Endothelial cell of umbilical vein (primary cell): ENCODE measurements around the gene PSMG2. TPM values are rescaled to one million over a fixed set of nuclear protein-coding genes. Genes with fewer than 3 reads are reported as not detected.

Experiments used
- BruUV-seq: library from RNA; stranded (reverse); fragments of 400-500 nt; replicated peaks from 2 replicates; lab custom pipeline; 2021; lab: Mats Ljungman, UMichigan
- CTCF ChIA-PET: fragments of 300-600, 350-600 bp; sonication (Branson Sonifier 250); formaldehyde crosslinking; loops from one replicate; lab custom pipeline; 2021; ENCODE audit warnings: antibody characterized with exemption, inconsistent platforms; lab: Charles Lee
- POLR2A ChIA-PET: fragments of 300-600, 350-600 bp; sonication (Branson Sonifier 250); formaldehyde crosslinking; loops from one replicate; lab custom pipeline; 2021; ENCODE audit warnings: antibody characterized with exemption, inconsistent platforms; lab: Charles Lee
- DNase-seq: peaks from one replicate; pipeline ENCODE4 v3.0.0-alpha.2; 2011; ENCODE audit warnings: low read depth, low spot score
- FAIRE-seq: peaks from 2 replicates; lab custom pipeline; 2011; peaks lifted over from hg19 to GRCh38; lab: Jason Lieb, UNC
- H2AFZ ChIP-seq: 2 replicates; pipeline ENCODE4 v1.6.0; 2012; ENCODE audit warnings: low read depth, low read length, control low read depth, inconsistent platforms
- H3K27ac ChIP-seq: 2 replicates; pipeline ENCODE4 v1.5.1; 2011; ENCODE audit warnings: low read depth, mild to moderate bottlenecking, control low read depth, low read length, moderate library complexity; ENCODE audit not compliant: insufficient read depth
- H3K27me3 ChIP-seq, 2 experiments: 2 replicates each; pipeline versions ENCODE4 v1.6.0 to v1.6.1; 2011; ENCODE audit warnings: low read length in 2 of 2, mixed read lengths in 1 of 2; ENCODE audit not compliant: control insufficient read depth in 2 of 2, insufficient read depth in 2 of 2
- H3K36me3 ChIP-seq, 2 experiments: 2 replicates in 1 of 2; 3 replicates in 1 of 2; pipeline ENCODE4 v1.5.1; 2011; ENCODE audit warnings: low read length in 2 of 2, mild to moderate bottlenecking in 1 of 2, moderate library complexity in 1 of 2; ENCODE audit not compliant: control insufficient read depth in 2 of 2, insufficient read depth in 2 of 2; ENCODE audit errors: extremely low read depth in 1 of 2
- H3K4me1 ChIP-seq: 3 replicates; pipeline ENCODE4 v1.5.1; 2011; ENCODE audit warnings: mild to moderate bottlenecking, low read length; ENCODE audit not compliant: control insufficient read depth, insufficient read depth; ENCODE audit errors: extremely low read depth
- H3K4me2 ChIP-seq: 2 replicates; pipeline ENCODE4 v1.6.1; 2011; ENCODE audit warnings: low read length, control low read depth, mixed read lengths; ENCODE audit not compliant: insufficient read depth
- H3K4me3 ChIP-seq, 3 experiments: fragments of 200-600 bp in 1 of 3; sonication (generic), shearing (Covaris generic) in 1 of 3; replicated peaks in 1 of 3; 2 replicates each; pipeline ENCODE4 v1.5.1; 2011 to 2016; ENCODE audit warnings: control low read depth in 3 of 3, low read length in 3 of 3, mild to moderate bottlenecking in 2 of 3, inconsistent platforms in 1 of 3, low read depth in 1 of 3, moderate library complexity in 1 of 3; ENCODE audit not compliant: insufficient read depth in 1 of 3
- H3K79me2 ChIP-seq: 2 replicates; pipeline ENCODE4 v1.6.0; 2012; ENCODE audit warnings: low read length, inconsistent platforms; ENCODE audit not compliant: control insufficient read depth, insufficient read depth
- H3K9ac ChIP-seq: replicated peaks from 2 replicates; pipeline ENCODE3; 2011; ENCODE audit warnings: low read length, control low read depth; ENCODE audit not compliant: insufficient read depth; ENCODE audit errors: extremely low read depth
- H3K9me1 ChIP-seq: replicated peaks from 3 replicates; pipeline ENCODE4 v1.6.0; 2011; ENCODE audit warnings: mild to moderate bottlenecking, low read length; ENCODE audit not compliant: control insufficient read depth, insufficient read depth; ENCODE audit errors: extremely low read depth
- H3K9me3 ChIP-seq: replicated peaks from 2 replicates; pipeline ENCODE4 v1.5.1; 2012; ENCODE audit warnings: low read length, inconsistent platforms; ENCODE audit not compliant: control insufficient read depth, insufficient read depth
- H4K20me1 ChIP-seq: replicated peaks from 2 replicates; pipeline ENCODE3; 2011; ENCODE audit warnings: mild to moderate bottlenecking, low read length; ENCODE audit not compliant: control insufficient read depth, insufficient read depth; ENCODE audit errors: extremely low read depth
- CTCF ChIP-seq, 2 donors: IDR thresholded peaks; 1 replicate in 1 of 2; 2 replicates in 1 of 2; pipeline ENCODE4 v1.5.1; 2011; ENCODE audit warnings: low read length in 2 of 2, mild to moderate bottlenecking in 2 of 2, moderate library complexity in 2 of 2, control low read depth in 1 of 2, inconsistent platforms in 1 of 2, low read depth in 1 of 2; ENCODE audit not compliant: insufficient read depth in 1 of 2; ENCODE audit errors: extremely low read depth in 1 of 2
- EZH2 ChIP-seq: IDR thresholded peaks from 2 replicates; pipeline ENCODE4 v1.6.1; 2012; ENCODE audit warnings: borderline replicate concordance, low read depth, mild to moderate bottlenecking, moderate library complexity, low read length, inconsistent platforms; ENCODE audit not compliant: severe bottlenecking
- FOS ChIP-seq: IDR thresholded peaks from 2 replicates; pipeline ENCODE4 v1.6.1; 2011; ENCODE audit warnings: mild to moderate bottlenecking, low read length, moderate library complexity, borderline replicate concordance; ENCODE audit not compliant: insufficient read depth
- GATA2 ChIP-seq: IDR thresholded peaks from 2 replicates; pipeline ENCODE4 v1.7.0; 2011; ENCODE audit warnings: low read depth, mild to moderate bottlenecking, moderate library complexity, mixed read lengths, low read length; ENCODE audit not compliant: insufficient read length, insufficient read depth
- JUN ChIP-seq: IDR thresholded peaks from 2 replicates; pipeline ENCODE4 v1.6.1; 2011; ENCODE audit warnings: borderline replicate concordance, low read depth; ENCODE audit not compliant: insufficient read length, insufficient read depth
- MAX ChIP-seq: IDR thresholded peaks from 2 replicates; pipeline ENCODE4 v1.6.1; 2011; ENCODE audit not compliant: insufficient read depth, insufficient read length
- MYC ChIP-seq: IDR thresholded peaks from one replicate; pipeline ENCODE4 v1.6.1; 2011; ENCODE audit warnings: mild to moderate bottlenecking, low read depth, low read length
- POLR2A ChIP-seq: IDR thresholded peaks from 2 replicates; pipeline ENCODE4 v1.6.1; 2012; ENCODE audit warnings: low read depth, mild to moderate bottlenecking, control low read depth, low read length
- POLR2AphosphoS5 ChIP-seq: IDR thresholded peaks from 2 replicates; pipeline ENCODE4 v1.6.1; 2012; ENCODE audit warnings: low read depth, mild to moderate bottlenecking, control low read depth, low read length, moderate library complexity; ENCODE audit not compliant: insufficient read depth
- dilution Hi-C: fragments of 300-500 bp; cut with MboI; formaldehyde crosslinking; loops from one replicate; pipeline ENCODE4 v1.15.0; 2019; ENCODE audit warnings: low sequenced_read_pairs; ENCODE audit not compliant: extremely low pct_ligation_motif_present
- intact Hi-C: fragments of 100-400 bp; cut with micrococcal nuclease; formaldehyde crosslinking; loops from one replicate; pipeline ENCODE4 v1.10.0; 2022
- polyA plus RNA-seq, 4 experiments: library from polyadenylated mRNA; depleted of rRNA in 3 of 4; stranded (reverse) in 3 of 4; unstranded in 1 of 4; fragments of >200 nt; gene quantifications; 2 replicates each; pipeline versions ENCODE4 v1.2.1 to v1.2.3, GENCODE V29; 2011 to 2012; ENCODE audit warnings: missing spikeins in 1 of 4
- total RNA-seq: library from RNA; stranded (reverse); gene quantifications from 2 replicates; pipeline ENCODE4 v1.2.3, GENCODE V29; 2021

Gene PSMG2
- total and polyA plus RNA-seq, 2 donors (not counting 3 experiments of a cell fraction or from before 2014, with no cell fraction given) = 42.0 to 71.0 TPM

- dilution Hi-C loops = no loop called here
- TF ChIP-seq JUN = no peak
- no peak for TF ChIP-seq MAX
- TF ChIP-seq MYC = no peak
- TF ChIP-seq POLR2A = no peak
- TF ChIP-seq POLR2AphosphoS5 = no peak
- TF ChIP-seq EZH2 = no peak
- TF ChIP-seq GATA2 = no peak
- no peak for TF ChIP-seq CTCF (IDR thresholded peaks at IDR 0.05; ENCODE audit: extremely low read depth in 1 of 2, insufficient read depth in 1 of 2, low read depth in 1 of 2, low read length in 2 of 2)
- TF ChIP-seq FOS = no peak
- H4K20me1 ChIP-seq = no peaks in the 10 kb centered on the region
These were observed 23.5 kb downstream of the PSMG2 start for GRCh38 chr18:12726331-12726730.

More at GRCh38 chr18:12726331-12726730, 23.5 kb downstream of the PSMG2 start:
- peaks cover 7 to 8% of the 10 kb centered on the region in 2 experiments for H3K36me3 ChIP-seq
- BruUV-seq = no TSS peak
- no peaks in the 10 kb centered on the region for H3K27me3 ChIP-seq
- ChIA-PET CTCF (interaction anchor here (0.9 to 7.9 kb wide), 12 partner anchors 13 to 433 kb away, joined by 3 to 124 read pairs (median 4); partner anchors contain the start of gene PTPN2), POLR2A (no interaction called here)
- H3K4me3 ChIP-seq = no peak overlapping the region
- no peaks in the 10 kb centered on the region for H3K9me1 ChIP-seq
- H3K4me1 ChIP-seq = no peaks in the 10 kb centered on the region
- DNase-seq = no peak
- H3K79me2 ChIP-seq = no peaks in the 10 kb centered on the region
- no peak overlapping the region for H3K9ac ChIP-seq
- H3K27ac ChIP-seq = no peak overlapping the region
- H2AFZ ChIP-seq = no peak overlapping the region
- H3K4me2 ChIP-seq = no peak overlapping the region
- intact Hi-C loops = loop anchor here (2.0 to 5.0 kb wide), 2 partner anchors 432 to 906 kb away; no protein-coding TSS in a partner anchor
- H3K9me3 ChIP-seq = no peaks in the 10 kb centered on the region
- FAIRE-seq = no peak
